Psoas muscle (tissue), 8 donors: Measurements from ENCODE around the gene MMP17. TPM values are rescaled to one million over a fixed set of nuclear protein-coding genes. Genes with fewer than 3 reads are reported as not detected.

Experiments
- ATAC-seq, 4 donors: fragments of 200-7000 bp; cut with Tn5 transposase; one replicate each; pipeline ENCODE4 v1.9.1; 2020; ENCODE audit warnings: moderate library complexity in 3 of 4, mild to moderate bottlenecking in 2 of 4
- DNase-seq, 2 donors: peaks; one replicate each; pipeline ENCODE4 v3.0.0-alpha.2; 2020
- H3K27ac ChIP-seq: fragments of 200-600 bp; one replicate; pipeline ENCODE4 v1.8.0; 2022
- H3K27me3 ChIP-seq, 3 donors: fragments of 200-600 bp in 1 of 3; one replicate each; pipeline versions ENCODE4 v1.6.1 to v1.8.0; 2013 to 2022; ENCODE audit warnings: low read length in 2 of 3, mild to moderate bottlenecking in 2 of 3, moderate library complexity in 1 of 3; ENCODE audit not compliant: insufficient read depth in 3 of 3
- H3K36me3 ChIP-seq, 2 donors: fragments of 200-600 bp in 1 of 2; one replicate each; pipeline versions ENCODE4 v1.6.1 to v1.8.0; 2013 to 2022; ENCODE audit warnings: low read depth in 1 of 2, mild to moderate bottlenecking in 1 of 2, moderate library complexity in 1 of 2; ENCODE audit not compliant: insufficient read depth in 1 of 2
- H3K4me1 ChIP-seq: fragments of 200-600 bp; one replicate; pipeline ENCODE4 v1.8.0; 2022
- H3K4me3 ChIP-seq: fragments of 200-600 bp; one replicate; pipeline ENCODE4 v1.8.0; 2022; ENCODE audit warnings: mild to moderate bottlenecking
- H3K9me3 ChIP-seq: fragments of 200-600 bp; one replicate; pipeline ENCODE4 v1.8.0; 2022
- CTCF ChIP-seq: fragments of 200-600 bp; IDR thresholded peaks from one replicate; pipeline ENCODE4 v1.8.0; 2022; ENCODE audit warnings: antibody characterized with exemption
- WGBS, 3 donors: extraction: QIAGEN DNeasy Blood & Tissue Kit; methylation state at CpG; one replicate each; pipeline versions ENCODE4 v1.1.6 to v1.1.7; 2013; 5-methylcytosine and 5-hydroxymethylcytosine counted together
- intact Hi-C, 2 donors: fragments of 100-400 bp; cut with DNase I; formaldehyde crosslinking; loops; one replicate each; pipeline versions ENCODE4 v1.11.0 to v1.14.2; 2022
- polyA plus RNA-seq, 3 donors: library from polyadenylated mRNA; stranded (reverse); fragments of 200-250 nt; gene quantifications; one replicate each; pipeline ENCODE4 v1.2.3, GENCODE V29; 2013
- total RNA-seq, 4 donors: library from RNA; stranded (reverse); fragmentation: NEBNext Ultra II Directional in 2 of 4; extraction: Animal tissue kit (Norgen Biotek cat#: 25700) in 2 of 4; gene quantifications; one replicate each; pipeline versions ENCODE4 v1.2.1 to v1.2.4, GENCODE V29; 2021 to 2023
- donor health status: healthy with polysubstance abuse.
- donor health status: DM: no; HTN: no; CAD: no; lungs with moderate emphysema.
- donor health status: Bipolar disorder and iron deficiency.
- donor health status: healthy.
- donor health status: DM: yes; HTN: yes; CAD: no.
- donor health status: DM: no; HTN: no; CAD: no.
- donor health status: DM: no; HTN: no; CAD: no.
- donor health status: DM: yes; HTN: yes; CAD: no.

The MMP17 gene
- total and polyA plus RNA-seq, 7 donors = 0.64 to 1.4 (median 1.0) TPM

GRCh38 chr12:131893605-131894312, 65.6 kb downstream of the MMP17 start:
- TF ChIP-seq CTCF = no peak
- peaks cover 0 to 4% of the 10 kb centered on the region in 2 donors for H3K36me3 ChIP-seq
- H3K27me3 ChIP-seq = no peaks in the 10 kb centered on the region
- ATAC-seq (no peak), DNase-seq (no peak)
- WGBS, 3 donors = 39 to 50% (median 42%) methylated on average over 15 to 18 of the region's 19 CpGs
- H3K9me3 ChIP-seq = no peaks in the 10 kb centered on the region
- peak overlapping the region; percentile 98 for H3K27ac ChIP-seq
- intact Hi-C loops = no loop called here
- H3K4me1 ChIP-seq = peaks cover 21% of the 10 kb centered on the region
- peak overlapping the region; percentile 78 for H3K4me3 ChIP-seq

- intact Hi-C loops = no loop called here
- no peaks in the 10 kb centered on the region for H3K27me3 ChIP-seq
- H3K27ac ChIP-seq = peak within 1 kb of the TSS; percentile 98
- H3K4me3 ChIP-seq = peak within 1 kb of the TSS; percentile 78
- 0% methylated on average over 22 to 64 of the region's 64 CpGs for WGBS, 3 donors
- H3K36me3 ChIP-seq = peaks cover 0 to 4% of the 10 kb centered on the region in 2 donors
- DNase-seq (peak; percentile 94 to 96), ATAC-seq (peak; percentile 62 to 69 (median 64))
- TF ChIP-seq CTCF = no peak
- no peaks in the 10 kb centered on the region for H3K9me3 ChIP-seq
- H3K4me1 ChIP-seq = peaks cover 26% of the 10 kb centered on the region
Measured at GRCh38 chr12:131894313-131894860, 66.2 kb downstream of the MMP17 start, which contains the start of gene ULK1. Gene ULK1 (plus strand): TSS chr12:131894622. CDS start chr12:131895002, 380 bp downstream.

- intact Hi-C loops = loop anchor here in 1 of 2 donors (5.0 kb wide), 1 partner anchor 52 kb away; the partner anchor contains the start of gene EP400
- peak overlapping the region; percentile 78 for H3K4me3 ChIP-seq
- ATAC-seq = no peak
- WGBS, 3 donors = 1% methylated on average over 26 to 54 of the region's 54 CpGs
- peaks cover 0 to 4% of the 10 kb centered on the region in 2 donors for H3K36me3 ChIP-seq
- H3K27ac ChIP-seq = peak overlapping the region; percentile 98
- peak in 1 of 2 donors; percentile 66 for DNase-seq
- no peaks in the 10 kb centered on the region for H3K9me3 ChIP-seq
- TF ChIP-seq CTCF = no peak
- H3K4me1 ChIP-seq = peaks cover 32% of the 10 kb centered on the region
- no peaks in the 10 kb centered on the region for H3K27me3 ChIP-seq
Measured at GRCh38 chr12:131894981-131895639, 66.9 kb downstream of the MMP17 start.

- WGBS, 3 donors = 1 to 2% (median 2%) methylated on average over 12 of the region's 12 CpGs
- H3K27me3 ChIP-seq = no peaks in the 10 kb centered on the region
- H3K36me3 ChIP-seq = peaks cover 0 to 8% of the 10 kb centered on the region in 2 donors
- intact Hi-C loops = loop anchor here (2.0 to 5.0 kb wide), 3 partner anchors 33 to 53 kb away; partner anchors contain the start of genes EP400 (in 2 of the 2) and PUS1 (in 1 of the 2)
- peaks cover 38% of the 10 kb centered on the region for H3K4me1 ChIP-seq
- H3K9me3 ChIP-seq = no peaks in the 10 kb centered on the region
- no peak for ATAC-seq
- no peak for DNase-seq
- peak overlapping the region; percentile 98 for H3K27ac ChIP-seq
- H3K4me3 ChIP-seq = peak overlapping the region; percentile 78
- no peak for TF ChIP-seq CTCF
Measured at GRCh38 chr12:131895640-131896079, 67.5 kb downstream of the MMP17 start.
